ENCODE measurements around the gene GFOD1. TPM values are rescaled to one million over a fixed set of nuclear protein-coding genes. Genes with fewer than 3 reads are reported as not detected.

The GFOD1 gene
- polyA plus RNA-seq, 2 of the 4 experiments (the other 2 are of a cell fraction), result 2.7 to 3.5 TPM

DNA sequence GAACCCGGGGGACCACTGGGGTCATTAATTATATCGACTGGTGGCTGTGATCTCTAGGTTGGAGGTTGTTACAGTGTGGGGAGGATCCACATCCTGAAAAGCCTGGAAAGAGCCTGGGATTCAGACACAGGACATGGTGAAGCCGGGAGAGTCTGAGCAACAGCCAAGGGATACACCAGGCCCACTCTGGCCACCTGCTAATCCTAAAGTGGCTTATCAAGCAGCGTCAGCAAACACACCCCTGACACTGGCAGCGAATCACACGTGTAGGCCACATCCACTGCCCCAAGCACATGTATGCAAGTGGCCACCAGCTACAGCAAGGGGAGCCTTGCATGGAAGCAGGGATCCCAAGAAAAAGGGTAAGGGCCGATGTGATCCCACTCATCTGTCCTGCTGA lies 41.0 kb downstream of the GFOD1 start:
- ChIA-PET POLR2A (no interaction called here), CTCF (no interaction called here)
- TF ChIP-seq HMGXB4 (CRISPR knock-in tag; IDR thresholded peaks at IDR 0.05; ENCODE audit: borderline replicate concordance), result no peak
- TF ChIP-seq, protein P1, sequence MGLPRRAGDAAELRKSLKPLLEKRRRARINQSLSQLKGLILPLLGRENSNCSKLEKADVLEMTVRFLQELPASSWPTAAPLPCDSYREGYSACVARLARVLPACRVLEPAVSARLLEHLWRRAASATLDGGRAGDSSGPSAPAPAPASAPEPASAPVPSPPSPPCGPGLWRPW (IDR thresholded peaks at IDR 0.05), result no peak
- no peak for DNase-seq (ENCODE audit: low read depth in 1 of 2, low spot score in 1 of 2)
- no peak for FAIRE-seq
- H3K4me1 ChIP-seq, result no peaks in the 10 kb centered on the region
- no peak; a peak in 1 of 6 replicates for ATAC-seq
- no peak overlapping the region for H3K4me2 ChIP-seq
- 90% methylated on average over 5 of the region's 7 CpGs for WGBS (ENCODE audit: missing lambda C conversion rate)
- H3K9me3 ChIP-seq, result no peaks in the 10 kb centered on the region
- H3K27ac ChIP-seq, result no peak overlapping the region
- no peak overlapping the region for H3K4me3 ChIP-seq

- no peak for FAIRE-seq
- CTCF ChIA-PET, result no interaction called here
Observed at GRCh38 chr6:13445744-13446115, 41.7 kb downstream of the GFOD1 start.

DNA sequence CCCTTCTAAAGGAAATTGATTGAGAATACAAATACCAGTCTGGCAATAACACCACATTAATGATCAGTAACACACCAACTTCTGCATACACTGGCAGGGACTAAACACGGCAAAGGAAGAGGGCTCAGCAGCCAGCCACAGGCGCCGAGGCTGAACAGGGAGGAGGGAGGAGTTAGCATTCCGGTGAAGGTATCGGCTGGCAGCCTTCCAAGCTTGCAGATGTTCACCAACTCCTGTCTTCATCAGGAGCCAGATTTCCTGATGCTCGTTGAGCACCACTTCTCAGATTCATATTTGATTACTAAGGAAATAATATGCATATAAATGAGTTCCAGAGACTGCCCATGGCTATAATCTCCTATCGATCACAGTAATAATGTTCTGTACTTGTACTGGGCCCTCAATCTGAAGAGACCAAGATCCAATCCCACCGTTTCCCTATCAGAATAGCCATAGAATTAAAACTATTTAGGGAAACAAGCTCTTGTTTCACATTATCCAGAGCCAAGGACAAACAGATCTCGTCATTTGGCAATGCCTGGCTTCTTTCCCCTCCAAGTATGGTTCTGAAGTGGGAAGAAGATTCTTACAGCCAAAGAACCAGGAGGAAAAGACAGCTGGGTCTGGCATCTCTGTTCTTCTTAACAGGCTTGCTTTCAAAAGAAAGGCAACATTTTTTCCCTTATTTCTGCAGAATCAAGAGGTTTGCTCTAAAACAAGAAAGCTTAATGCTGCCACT lies 42.2 kb downstream of the GFOD1 start:
- ChIA-PET CTCF (interaction anchor here (0.9 kb wide), 1 partner anchor 29 kb away, joined by 3 read pairs; no protein-coding TSS in a partner anchor), POLR2A (no interaction called here)
- WGBS (ENCODE audit: missing lambda C conversion rate), result 89% methylated on average over 9 of the region's 9 CpGs
- Histone ChIP-seq H3K27ac (no peak overlapping the region), H3K4me3 (no peak overlapping the region), H3K4me2 (no peak overlapping the region), H3K4me1 (no peaks in the 10 kb centered on the region), H3K9me3 (no peaks in the 10 kb centered on the region)
- DNase-seq (ENCODE audit: low read depth in 1 of 2, low spot score in 1 of 2) (no peak), ATAC-seq (no peak), FAIRE-seq (no peak)
- TF ChIP-seq CBX2 (IDR thresholded peaks at IDR 0.05; ENCODE audit: borderline replicate concordance, low read depth), result no peak
- no peak for TF ChIP-seq HOXB5 (CRISPR knock-in tag; IDR thresholded peaks at IDR 0.05)
- TF ChIP-seq CHD2 (IDR thresholded peaks at IDR 0.05; ENCODE audit: low read length, partially characterized antibody), result no peak
- TF ChIP-seq SMC3 (IDR thresholded peaks at IDR 0.05), result no peak
- TF ChIP-seq BCL3 (IDR thresholded peaks at IDR 0.05), result no peak
- TF ChIP-seq HEYL (CRISPR knock-in tag; IDR thresholded peaks at IDR 0.05), result no peak
- no peak for TF ChIP-seq HDAC2 (IDR thresholded peaks at IDR 0.05)
- TF ChIP-seq CEBPB (IDR thresholded peaks at IDR 0.05), result no peak
- TF ChIP-seq FOXS1 (CRISPR knock-in tag; IDR thresholded peaks at IDR 0.05), result no peak
- TF ChIP-seq JUN (IDR thresholded peaks at IDR 0.05), result no peak
- TF ChIP-seq, protein P2, sequence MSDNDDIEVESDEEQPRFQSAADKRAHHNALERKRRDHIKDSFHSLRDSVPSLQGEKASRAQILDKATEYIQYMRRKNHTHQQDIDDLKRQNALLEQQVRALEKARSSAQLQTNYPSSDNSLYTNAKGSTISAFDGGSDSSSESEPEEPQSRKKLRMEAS (IDR thresholded peaks at IDR 0.05), result no peak
- TF ChIP-seq EHMT2 (IDR thresholded peaks at IDR 0.05; ENCODE audit: low read depth), result no peak
- no peak for TF ChIP-seq HOXB13 (CRISPR knock-in tag; IDR thresholded peaks at IDR 0.05; ENCODE audit: low read depth)
- no peak for TF ChIP-seq ZNF302 (CRISPR knock-in tag; IDR thresholded peaks at IDR 0.05)

More at GRCh38 chr6:13445744-13446115, 41.7 kb downstream of the GFOD1 start:
- TF ChIP-seq KDM5A (IDR thresholded peaks at IDR 0.05) (no peak), CTCF (IDR thresholded peaks at IDR 0.05) (no peak), TP53 (CRISPR knock-in tag; IDR thresholded peaks at IDR 0.05) (no peak), HOXA7 (CRISPR knock-in tag; IDR thresholded peaks at IDR 0.05) (no peak), HOXB13 (CRISPR knock-in tag; IDR thresholded peaks at IDR 0.05; ENCODE audit: low read depth) (no peak), JUNB (IDR thresholded peaks at IDR 0.05) (no peak), FOSL2 (IDR thresholded peaks at IDR 0.05) (no peak), FOSL2 (CRISPR knock-in tag; IDR thresholded peaks at IDR 0.05) (no peak), FOSB (CRISPR knock-in tag; IDR thresholded peaks at IDR 0.05) (no peak), GATA3 (IDR thresholded peaks at IDR 0.05; ENCODE audit: borderline replicate concordance) (no peak), NR3C1 (IDR thresholded peaks at IDR 0.05) (no peak), ATOH8 (CRISPR knock-in tag; IDR thresholded peaks at IDR 0.05; ENCODE audit: low read depth) (no peak)
- TF ChIP-seq, protein P3, sequence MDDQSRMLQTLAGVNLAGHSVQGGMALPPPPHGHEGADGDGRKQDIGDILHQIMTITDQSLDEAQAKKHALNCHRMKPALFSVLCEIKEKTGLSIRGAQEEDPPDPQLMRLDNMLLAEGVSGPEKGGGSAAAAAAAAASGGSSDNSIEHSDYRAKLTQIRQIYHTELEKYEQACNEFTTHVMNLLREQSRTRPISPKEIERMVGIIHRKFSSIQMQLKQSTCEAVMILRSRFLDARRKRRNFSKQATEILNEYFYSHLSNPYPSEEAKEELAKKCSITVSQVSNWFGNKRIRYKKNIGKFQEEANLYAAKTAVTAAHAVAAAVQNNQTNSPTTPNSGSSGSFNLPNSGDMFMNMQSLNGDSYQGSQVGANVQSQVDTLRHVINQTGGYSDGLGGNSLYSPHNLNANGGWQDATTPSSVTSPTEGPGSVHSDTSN (IDR thresholded peaks at IDR 0.05), result no peak
- Histone ChIP-seq H3K4me1 (no peaks in the 10 kb centered on the region), H3K4me3 (no peak overlapping the region), H3K27ac (no peak overlapping the region), H3K9me3 (no peaks in the 10 kb centered on the region), H3K4me2 (no peak overlapping the region)
- DNase-seq (ENCODE audit: low read depth in 1 of 2, low spot score in 1 of 2) (no peak), ATAC-seq (no peak)
- 87% methylated on average over 3 of the region's 3 CpGs for WGBS (ENCODE audit: missing lambda C conversion rate)
- POLR2A ChIA-PET, result no interaction called here

Data from A549 (cell line).